ENCODE measurements around the gene SRRM4. TPM values are rescaled to one million over a fixed set of nuclear protein-coding genes. Genes with fewer than 3 reads are reported as not detected.

Gene SRRM4
- polyA plus RNA-seq, 2 donors = under 0.01 TPM

DNA sequence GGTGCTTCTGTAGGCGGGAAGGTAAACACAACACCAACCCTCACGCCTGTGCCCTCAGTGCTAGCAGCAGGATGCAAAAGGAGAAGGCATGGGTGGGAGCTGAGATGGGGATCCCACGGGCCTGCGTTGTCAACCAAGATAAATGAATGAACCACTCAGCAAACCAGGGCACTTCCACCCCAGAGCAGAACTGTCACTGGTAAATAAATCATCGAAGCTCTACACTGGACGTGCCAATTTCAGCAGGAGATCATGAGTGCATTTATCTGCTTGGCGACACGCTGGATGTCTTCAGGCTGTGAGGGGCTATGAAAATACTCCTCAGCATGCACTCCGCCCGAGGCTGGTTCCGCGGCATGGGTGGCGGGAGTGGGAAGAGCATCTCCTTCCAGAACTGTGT is 230.5 kb downstream of the SRRM4 start:
- 72 to 73% methylated on average over 13 of the region's 13 CpGs for WGBS, 2 donors
- Histone ChIP-seq H3K9me3 (ENCODE audit: control insufficient read depth in 2 of 2, insufficient read depth in 1 of 2, low read depth in 1 of 2, low read length in 1 of 2) (no peaks in the 10 kb centered on the region), H3K4me3 (ENCODE audit: low read depth in 1 of 2, low read length in 2 of 2) (no peak overlapping the region), H3K36me3 (ENCODE audit: control insufficient read depth in 2 of 2, insufficient read depth in 2 of 2, low read length in 1 of 2) (no peaks in the 10 kb centered on the region), H3K27ac (ENCODE audit: low read depth in 2 of 2, low read length in 1 of 2) (no peak overlapping the region), H3K27me3 (ENCODE audit: control insufficient read depth in 1 of 2, insufficient read depth in 2 of 2, low read length in 2 of 2) (no peaks in the 10 kb centered on the region), H3K4me1 (ENCODE audit: control insufficient read depth in 2 of 2, insufficient read depth in 2 of 2, low read length in 1 of 2) (peaks cover 0 to 6% of the 10 kb centered on the region in 2 donors)

Other genes starting within 250 kb of the SRRM4 start
- gene HSPB8, start 197.4 kb downstream of the SRRM4 start, polyA plus RNA-seq = 100 to 1,000 TPM in 1 of 2 donors, 10 to 100 TPM in 1; 87.9 to 155 TPM